ENCODE data around the gene AP5S1. TPM values are rescaled to one million over a fixed set of nuclear protein-coding genes. Genes with fewer than 3 reads are reported as not detected.

The AP5S1 gene
- total and polyA plus RNA-seq, 2 of the 13 experiments (the other 11 are each of a cell fraction or from before 2014, with no cell fraction given) = 7.9 to 23.2 TPM

GRCh38 chr20:3800256-3800877 lies 20.0 kb upstream of the AP5S1 start (continued):
- TF ChIP-seq ZHX2 (IDR thresholded peaks at IDR 0.05; ENCODE audit: low read depth) = no peak
- TF ChIP-seq ZHX2 (CRISPR knock-in tag; IDR thresholded peaks at IDR 0.05; ENCODE audit: borderline replicate concordance) = no peak
- TF ChIP-seq AGO2 (optimal IDR thresholded peaks at IDR 0.05; ENCODE audit: low read depth, low read length) = peak; percentile 48
- no peak for TF ChIP-seq NFATC3 (CRISPR knock-in tag; IDR thresholded peaks at IDR 0.05)
- TF ChIP-seq PAXIP1 (CRISPR knock-in tag; conservative IDR thresholded peaks at IDR 0.05) = no peak
- TF ChIP-seq MYC (CRISPR knock-in tag; IDR thresholded peaks at IDR 0.05; ENCODE audit: borderline replicate concordance) = 0 out of 2 replicates have a peak, but pooled peaks have one; percentile 8
- no peak for TF ChIP-seq PTBP1 (IDR thresholded peaks at IDR 0.05; ENCODE audit: low read depth, low read length, poor library complexity, severe bottlenecking)
- TF ChIP-seq TGIF2 (CRISPR knock-in tag; IDR thresholded peaks at IDR 0.05) = no peak
- TF ChIP-seq MYNN (CRISPR knock-in tag; IDR thresholded peaks at IDR 0.05; ENCODE audit: low read depth) = no peak
- TF ChIP-seq MATR3 (CRISPR knock-in tag; IDR thresholded peaks at IDR 0.05) = no peak
- TF ChIP-seq FOSL2 (CRISPR knock-in tag; IDR thresholded peaks at IDR 0.05) = no peak
- no peak for TF ChIP-seq XRCC5 (optimal IDR thresholded peaks at IDR 0.05; ENCODE audit: low read length)
- TF ChIP-seq TAF1 (CRISPR knock-in tag; IDR thresholded peaks at IDR 0.05) = no peak
- TF ChIP-seq HMGA1 (CRISPR knock-in tag; conservative IDR thresholded peaks at IDR 0.05) = no peak
- TF ChIP-seq ZNF788 (CRISPR knock-in tag; IDR thresholded peaks at IDR 0.05; ENCODE audit: borderline replicate concordance) = no peak
- no peak for TF ChIP-seq SNAI1 (CRISPR knock-in tag; IDR thresholded peaks at IDR 0.05; ENCODE audit: borderline replicate concordance)

Data from HepG2 (cell line).